Right lobe of liver (tissue), 6 donors: ENCODE data around the gene MRPS18A. TPM values are rescaled to one million over a fixed set of nuclear protein-coding genes. Genes with fewer than 3 reads are reported as not detected.

Source experiments
- ATAC-seq, 4 donors: fragments of 200-7000 bp; cut with Tn5 transposase; one replicate each; pipeline ENCODE4 v1.9.1; 2020; ENCODE audit warnings: mild to moderate bottlenecking in 4 of 4, moderate library complexity in 4 of 4
- DNase-seq, 3 donors: peaks; one replicate each; pipeline ENCODE4 v3.0.0-alpha.2; 2020
- H3K27ac ChIP-seq, 3 donors: fragments of 200-600 bp; one replicate each; pipeline ENCODE4 v1.8.0; 2022
- H3K27me3 ChIP-seq, 2 donors: fragments of 200-600 bp; one replicate each; pipeline ENCODE4 v1.8.0; 2022
- H3K36me3 ChIP-seq, 4 donors: fragments of 200-600 bp; sonication (generic) in 1 of 4; one replicate each; pipeline versions ENCODE4 v1.5.1 to v1.8.0; 2017 to 2022; ENCODE audit warnings: control low read depth in 1 of 4
- H3K4me1 ChIP-seq, 4 donors: fragments of 200-600 bp; sonication (generic) in 1 of 4; one replicate each; pipeline versions ENCODE4 v1.5.1 to v1.8.0; 2017 to 2022; ENCODE audit warnings: control low read depth in 1 of 4
- H3K4me3 ChIP-seq, 3 donors: fragments of 200-600 bp; one replicate each; pipeline ENCODE4 v1.8.0; 2022
- H3K9me3 ChIP-seq, 4 donors: fragments of 200-600 bp; sonication (generic) in 1 of 4; one replicate each; pipeline versions ENCODE4 v1.5.1 to v1.8.0; 2017 to 2022; ENCODE audit warnings: control low read depth in 1 of 4
- CTCF ChIP-seq, 4 donors: fragments of 200-600 bp in 3 of 4; fragments of 450-650 bp in 1 of 4; IDR thresholded peaks; one replicate each; pipeline versions ENCODE4 v1.5.1 to v1.8.0; 2016 to 2022; ENCODE audit warnings: antibody characterized with exemption in 4 of 4, mild to moderate bottlenecking in 2 of 4
- POLR2A ChIP-seq: fragments of 450-650 bp; IDR thresholded peaks from one replicate; pipeline ENCODE4 v1.6.1; 2017; ENCODE audit warnings: antibody characterized with exemption, mild to moderate bottlenecking
- WGBS: methylation state at CpG from one replicate; pipeline ENCODE4 v1.1.6; 2018; ENCODE audit warnings: low coverage, low lambda C conversion rate; ENCODE audit not compliant: insufficient coverage; ENCODE audit errors: missing lambda C conversion rate; 5-methylcytosine and 5-hydroxymethylcytosine counted together
- intact Hi-C, 2 donors: fragments of 100-400 bp; cut with DNase I; formaldehyde crosslinking; loops; one replicate each; pipeline versions ENCODE4 v1.11.2 to v1.14.1; 2022
- total RNA-seq, 6 experiments: library from RNA; depleted of rRNA in 2 of 6; stranded (reverse); fragments of >200 nt in 2 of 6; fragmentation: NEBNext Ultra II Directional in 3 of 6; extraction: Animal tissue kit (Norgen Biotek cat#: 25700) in 3 of 6; gene quantifications; one replicate each; pipeline versions ENCODE4 v1.1.0 to v1.2.4, GENCODE V29; 2016 to 2023
- donor health status: DM: no; HTN: yes; CAD: no.
- donor health status: DM: no; HTN: no; CAD: no.
- donor health status: DM: no; HTN: no; CAD: no.
- donor health status: DM: no; HTN: yes; CAD: no.
- donor health status: DM: no; HTN: yes; CAD: no.

The MRPS18A gene
- total RNA-seq, 6 experiments from 2014 or later, result 23.5 to 45.4 (median 25.6) TPM

- peak; percentile 19 to 60 (median 38) for ATAC-seq
Observed at GRCh38 chr6:43699564-43700186, 12.1 kb upstream of the MRPS18A start.

GRCh38 chr6:43698584-43699349 lies 11.2 kb upstream of the MRPS18A start:
- intact Hi-C loops, result no loop called here
- TF ChIP-seq POLR2A (no peak), CTCF (IDR thresholded peaks at IDR 0.05) (no peak)
- Histone ChIP-seq H3K9me3 (no peaks in the 10 kb centered on the region), H3K4me3 (no peak overlapping the region), H3K36me3 (no peaks in the 10 kb centered on the region), H3K4me1 (no peaks in the 10 kb centered on the region), H3K27ac (peak overlapping the region; percentile 24 to 41 (median 36)), H3K27me3 (no peaks in the 10 kb centered on the region)
- DNase-seq, result peak in 1 of 3 donors; percentile 54
- WGBS, result 9% methylated on average over 6 of the region's 8 CpGs
- peak; percentile 44 to 59 (median 54) for ATAC-seq

More at GRCh38 chr6:43699564-43700186, 12.1 kb upstream of the MRPS18A start:
- Histone ChIP-seq H3K27ac (peak overlapping the region; percentile 24 to 41 (median 36)), H3K4me3 (no peak overlapping the region), H3K36me3 (no peaks in the 10 kb centered on the region), H3K9me3 (no peaks in the 10 kb centered on the region), H3K27me3 (no peaks in the 10 kb centered on the region), H3K4me1 (no peaks in the 10 kb centered on the region)
- intact Hi-C loops, result no loop called here
- WGBS, result 48% methylated on average over 4 of the region's 7 CpGs
- TF ChIP-seq CTCF (IDR thresholded peaks at IDR 0.05) (no peak), POLR2A (no peak)
- DNase-seq, result peak in 1 of 3 donors; percentile 34

GRCh38 chr6:43697421-43697820 lies 9.8 kb upstream of the MRPS18A start:
- ATAC-seq, result no peak
- TF ChIP-seq CTCF (IDR thresholded peaks at IDR 0.05) (no peak), POLR2A (no peak)
- H3K27ac ChIP-seq, result no peak overlapping the region
- H3K27me3 ChIP-seq, result peaks cover 0 to under 1% of the 10 kb centered on the region in 2 donors
- no peaks in the 10 kb centered on the region for H3K9me3 ChIP-seq
- H3K36me3 ChIP-seq, result no peaks in the 10 kb centered on the region
- WGBS, result 97% methylated on average over 3 of the region's 3 CpGs
- no peaks in the 10 kb centered on the region for H3K4me1 ChIP-seq
- intact Hi-C loops, result no loop called here
- H3K4me3 ChIP-seq, result no peak overlapping the region
- no peak for DNase-seq

GRCh38 chr6:43695967-43696291 lies 8.3 kb upstream of the MRPS18A start:
- no peak for DNase-seq
- no peak overlapping the region for H3K4me3 ChIP-seq
- no peak overlapping the region for H3K27ac ChIP-seq
- ATAC-seq, result no peak
- TF ChIP-seq POLR2A (no peak), CTCF (IDR thresholded peaks at IDR 0.05) (no peak)
- WGBS, result 73% methylated on average over 4 of the region's 4 CpGs
- H3K27me3 ChIP-seq, result peaks cover 0 to 5% of the 10 kb centered on the region in 2 donors
- intact Hi-C loops, result no loop called here
- no peaks in the 10 kb centered on the region for H3K36me3 ChIP-seq
- H3K9me3 ChIP-seq, result no peaks in the 10 kb centered on the region
- no peaks in the 10 kb centered on the region for H3K4me1 ChIP-seq
